Measurements from ENCODE around the gene NAA20. TPM values are rescaled to one million over a fixed set of nuclear protein-coding genes. Genes with fewer than 3 reads are reported as not detected.

The NAA20 gene
- total and polyA plus RNA-seq, 9 of the 15 experiments (the other 6 are each of a cell fraction or from before 2014, with no cell fraction given): 51.4 to 361 (median 84.6) TPM

DNA sequence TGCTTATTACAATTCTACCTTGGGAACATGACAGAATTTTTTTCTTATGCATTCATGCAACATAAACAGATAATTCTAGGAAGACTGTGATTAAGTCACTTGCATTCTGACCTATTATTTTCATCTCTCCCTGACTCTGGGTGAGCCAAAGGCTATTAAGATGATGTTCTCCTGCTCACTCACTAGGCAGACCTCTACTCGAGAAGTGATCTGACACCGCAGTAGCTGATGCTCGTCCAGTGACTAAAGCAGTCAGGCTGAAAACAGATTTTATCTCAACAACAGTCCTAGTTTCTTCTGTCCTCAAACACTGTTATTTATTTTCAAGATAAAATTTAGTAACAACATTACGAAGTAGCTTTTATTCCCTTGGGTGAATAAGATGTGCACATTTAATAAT is 17.3 kb downstream of the NAA20 start:
- CTCF ChIA-PET (ENCODE audit: low intra/inter-chr PET ratio): no interaction called here
- Histone ChIP-seq H3K79me2 (ENCODE audit: control insufficient read depth, insufficient read depth, low read length) (no peaks in the 10 kb centered on the region), H3K4me2 (ENCODE audit: insufficient read depth, low read length) (no peak overlapping the region), H3K4me1 (replicated peaks in 1 of 2; ENCODE audit: control insufficient read depth in 2 of 2, insufficient read depth in 2 of 2, low read length in 2 of 2) (no peaks in the 10 kb centered on the region), H2AFZ (ENCODE audit: low read depth, low read length) (no peak overlapping the region), H3K9me1 (ENCODE audit: control insufficient read depth, insufficient read depth, low read length) (no peaks in the 10 kb centered on the region), H3K4me3 (no peak overlapping the region), H3K36me3 (ENCODE audit: control insufficient read depth, insufficient read depth, low read length) (peaks cover 90% of the 10 kb centered on the region), H3K27me3 (ENCODE audit: control insufficient read depth in 2 of 2, insufficient read depth in 2 of 2, low read length in 2 of 2) (no peaks in the 10 kb centered on the region), H4K20me1 (replicated peaks; ENCODE audit: control insufficient read depth, insufficient read depth, low read length) (no peaks in the 10 kb centered on the region), H3K9ac (ENCODE audit: insufficient read depth in 1 of 2, low read depth in 2 of 2, low read length in 2 of 2) (no peak overlapping the region), H3K27ac (ENCODE audit: extremely low read depth, low read depth, low read length) (no peak overlapping the region), H3K9me3 (replicated peaks; ENCODE audit: control insufficient read depth, insufficient read depth, low read depth, low read length) (no peaks in the 10 kb centered on the region)
- intact Hi-C loops (cut with micrococcal nuclease) (no loop called here), in situ Hi-C loops (cut with MboI) (no loop called here)
- FAIRE-seq (no peak), ATAC-seq (no peak), DNase-seq (ENCODE audit: extremely low read depth in 1 of 4, low spot score in 3 of 4) (no peak)
- 94% methylated on average over 3 of the region's 4 CpGs for WGBS (ENCODE audit: insufficient coverage, low coverage, missing lambda C conversion rate)
- TF ChIP-seq SAFB (IDR thresholded peaks at IDR 0.05; ENCODE audit: borderline replicate concordance, low read depth, low read length) (no peak), YBX1 (IDR thresholded peaks at IDR 0.05) (no peak), TCF15 (CRISPR knock-in tag; IDR thresholded peaks at IDR 0.05) (no peak), MBD2 (IDR thresholded peaks at IDR 0.05; ENCODE audit: borderline replicate concordance, low read depth) (no peak), ZNF740 (CRISPR knock-in tag; IDR thresholded peaks at IDR 0.05) (no peak), ZNF740 (tag; IDR thresholded peaks at IDR 0.05) (no peak), PCBP2 (IDR thresholded peaks at IDR 0.05; ENCODE audit: low read depth, low read length, poor library complexity, severe bottlenecking) (no peak), SIX5 (IDR thresholded peaks at IDR 0.05; ENCODE audit: borderline replicate concordance in 1 of 2, insufficient read depth in 1 of 2, low read depth in 1 of 2, low read length in 2 of 2) (no peak), PRMT5 (CRISPR knock-in tag; IDR thresholded peaks at IDR 0.05) (no peak), EWSR1 (IDR thresholded peaks at IDR 0.05; ENCODE audit: borderline replicate concordance, low read depth, partially characterized antibody) (no peak), SAP30 (IDR thresholded peaks at IDR 0.05; ENCODE audit: borderline replicate concordance, insufficient read depth, low read depth, low read length, poor library complexity, severe bottlenecking) (no peak), RBM25 (IDR thresholded peaks at IDR 0.05; ENCODE audit: low read depth, low read length, severe bottlenecking) (no peak), TBL1XR1 (IDR thresholded peaks at IDR 0.05; ENCODE audit: low read length in 2 of 2) (no peak), ZNF174 (CRISPR knock-in tag; IDR thresholded peaks at IDR 0.05) (no peak)
- TF ChIP-seq, protein P1, sequence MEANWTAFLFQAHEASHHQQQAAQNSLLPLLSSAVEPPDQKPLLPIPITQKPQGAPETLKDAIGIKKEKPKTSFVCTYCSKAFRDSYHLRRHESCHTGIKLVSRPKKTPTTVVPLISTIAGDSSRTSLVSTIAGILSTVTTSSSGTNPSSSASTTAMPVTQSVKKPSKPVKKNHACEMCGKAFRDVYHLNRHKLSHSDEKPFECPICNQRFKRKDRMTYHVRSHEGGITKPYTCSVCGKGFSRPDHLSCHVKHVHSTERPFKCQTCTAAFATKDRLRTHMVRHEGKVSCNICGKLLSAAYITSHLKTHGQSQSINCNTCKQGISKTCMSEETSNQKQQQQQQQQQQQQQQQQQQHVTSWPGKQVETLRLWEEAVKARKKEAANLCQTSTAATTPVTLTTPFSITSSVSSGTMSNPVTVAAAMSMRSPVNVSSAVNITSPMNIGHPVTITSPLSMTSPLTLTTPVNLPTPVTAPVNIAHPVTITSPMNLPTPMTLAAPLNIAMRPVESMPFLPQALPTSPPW (CRISPR knock-in tag; IDR thresholded peaks at IDR 0.05): no peak
- BruUV-seq (replicated peaks): no TSS peak
- POLR2A ChIA-PET: no interaction called here

Measured in K562 (cell line).